HG02870 (cell line): ENCODE data around the gene PSMA6.
"Not testable (repeated sequence)": the region's sequence is repeated elsewhere in the genome, so short reads cannot be mapped to it uniquely, and the experiment has no call there.

ENCODE experiments used
- ATAC-seq: cut with Tn5 transposase; IDR thresholded peaks from one replicate; pipeline ENCODE4 v1.9.1; 2021; ENCODE audit warnings: mild to moderate bottlenecking, moderate library complexity; ENCODE audit not compliant: unreplicated experiment

PSMA6 gene

GRCh38 chr14:35319509-35319908, 27.3 kb downstream of the PSMA6 start:
- ATAC-seq: no peak

- no peak for ATAC-seq
Observed at GRCh38 chr14:35320472-35320871, 28.3 kb downstream of the PSMA6 start.

- ATAC-seq: no peak
Observed at GRCh38 chr14:35326375-35326774, 34.2 kb downstream of the PSMA6 start.

- peak; percentile 50 for ATAC-seq
Observed at GRCh38 chr14:35331605-35332516, 39.7 kb downstream of the PSMA6 start.

- ATAC-seq: no peak
Observed at GRCh38 chr14:35332517-35333263, 40.5 kb downstream of the PSMA6 start.

- ATAC-seq: no peak
Observed at GRCh38 chr14:35333264-35333730, 41.1 kb downstream of the PSMA6 start.

- ATAC-seq: no peak
Observed at GRCh38 chr14:35333797-35334743, 41.9 kb downstream of the PSMA6 start.

GRCh38 chr14:35335388-35336092, 43.4 kb downstream of the PSMA6 start:
- ATAC-seq: no peak

- ATAC-seq: not testable (repeated sequence)
Observed at GRCh38 chr14:35336171-35336493, 44.0 kb downstream of the PSMA6 start.

GRCh38 chr14:35336494-35337268, 44.5 kb downstream of the PSMA6 start:
- no peak for ATAC-seq

GRCh38 chr14:35337269-35338255, 45.4 kb downstream of the PSMA6 start:
- no peak for ATAC-seq

- no peak for ATAC-seq
Observed at GRCh38 chr14:35338731-35339405, 46.7 kb downstream of the PSMA6 start.

GRCh38 chr14:35339761-35340406, 47.7 kb downstream of the PSMA6 start:
- ATAC-seq: no peak

GRCh38 chr14:35340616-35341453, 48.7 kb downstream of the PSMA6 start:
- ATAC-seq: no peak

GRCh38 chr14:35341454-35341750, 49.2 kb downstream of the PSMA6 start:
- no peak for ATAC-seq

- ATAC-seq: no peak
Observed at GRCh38 chr14:35341751-35342488, 49.7 kb downstream of the PSMA6 start.
